A673 (cell line): Measurements from ENCODE around the gene ATP9A.
"Not testable (repeated sequence)": the region's sequence is repeated elsewhere in the genome, so short reads cannot be mapped to it uniquely, and the experiment has no call there.

Experiments
- EZH2 ChIP-seq: fragments of 200-600 bp; sonication (generic); IDR thresholded peaks from 2 replicates; pipeline ENCODE4 v1.6.1; 2017; ENCODE audit warnings: borderline replicate concordance, low read depth, mild to moderate bottlenecking, mixed read lengths, antibody characterized with exemption, low read length; ENCODE audit not compliant: poor library complexity, severe bottlenecking
- TF ChIP-seq, protein P1 (sequence below): fragments of 300-800, 200-600 bp; sonication (generic); conservative IDR thresholded peaks from 2 replicates; pipeline ENCODE4 v1.5.1; 2017; ENCODE audit warnings: low read depth, mild to moderate bottlenecking, antibody characterized with exemption, low read length, moderate library complexity, mixed read lengths

DNA sequence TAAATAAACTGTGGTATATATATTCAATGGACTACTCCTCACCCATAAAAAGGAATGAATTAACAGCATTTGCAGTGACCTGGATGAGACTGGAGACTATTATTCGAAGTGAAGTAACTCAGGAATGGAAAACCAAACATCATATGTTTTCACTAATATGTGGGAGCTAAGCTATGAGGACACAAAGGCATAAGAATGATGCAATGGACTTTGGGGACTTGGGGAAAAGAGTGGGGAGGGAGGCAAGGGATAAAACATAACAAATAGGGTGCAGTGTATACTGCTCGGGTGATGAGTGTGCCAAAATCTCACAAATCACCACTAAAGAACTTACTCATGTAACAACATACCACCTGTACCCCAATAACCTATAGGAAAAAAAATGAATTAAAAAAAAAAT, 45.2 kb downstream of the ATP9A start:
- TF ChIP-seq, protein P1, sequence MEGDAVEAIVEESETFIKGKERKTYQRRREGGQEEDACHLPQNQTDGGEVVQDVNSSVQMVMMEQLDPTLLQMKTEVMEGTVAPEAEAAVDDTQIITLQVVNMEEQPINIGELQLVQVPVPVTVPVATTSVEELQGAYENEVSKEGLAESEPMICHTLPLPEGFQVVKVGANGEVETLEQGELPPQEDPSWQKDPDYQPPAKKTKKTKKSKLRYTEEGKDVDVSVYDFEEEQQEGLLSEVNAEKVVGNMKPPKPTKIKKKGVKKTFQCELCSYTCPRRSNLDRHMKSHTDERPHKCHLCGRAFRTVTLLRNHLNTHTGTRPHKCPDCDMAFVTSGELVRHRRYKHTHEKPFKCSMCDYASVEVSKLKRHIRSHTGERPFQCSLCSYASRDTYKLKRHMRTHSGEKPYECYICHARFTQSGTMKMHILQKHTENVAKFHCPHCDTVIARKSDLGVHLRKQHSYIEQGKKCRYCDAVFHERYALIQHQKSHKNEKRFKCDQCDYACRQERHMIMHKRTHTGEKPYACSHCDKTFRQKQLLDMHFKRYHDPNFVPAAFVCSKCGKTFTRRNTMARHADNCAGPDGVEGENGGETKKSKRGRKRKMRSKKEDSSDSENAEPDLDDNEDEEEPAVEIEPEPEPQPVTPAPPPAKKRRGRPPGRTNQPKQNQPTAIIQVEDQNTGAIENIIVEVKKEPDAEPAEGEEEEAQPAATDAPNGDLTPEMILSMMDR, result not testable (repeated sequence)
- TF ChIP-seq EZH2, result not testable (repeated sequence)
